Measurements from ENCODE around the gene TBC1D7. TPM values are rescaled to one million over a fixed set of nuclear protein-coding genes. Genes with fewer than 3 reads are reported as not detected.
A peak's percentile ranks its signal among the peaks of the same experiment; 100 is the strongest.

TBC1D7 gene
- total RNA-seq, 4 donors from 2014 or later = 5.5 to 12.5 (median 8.4) TPM

DNA sequence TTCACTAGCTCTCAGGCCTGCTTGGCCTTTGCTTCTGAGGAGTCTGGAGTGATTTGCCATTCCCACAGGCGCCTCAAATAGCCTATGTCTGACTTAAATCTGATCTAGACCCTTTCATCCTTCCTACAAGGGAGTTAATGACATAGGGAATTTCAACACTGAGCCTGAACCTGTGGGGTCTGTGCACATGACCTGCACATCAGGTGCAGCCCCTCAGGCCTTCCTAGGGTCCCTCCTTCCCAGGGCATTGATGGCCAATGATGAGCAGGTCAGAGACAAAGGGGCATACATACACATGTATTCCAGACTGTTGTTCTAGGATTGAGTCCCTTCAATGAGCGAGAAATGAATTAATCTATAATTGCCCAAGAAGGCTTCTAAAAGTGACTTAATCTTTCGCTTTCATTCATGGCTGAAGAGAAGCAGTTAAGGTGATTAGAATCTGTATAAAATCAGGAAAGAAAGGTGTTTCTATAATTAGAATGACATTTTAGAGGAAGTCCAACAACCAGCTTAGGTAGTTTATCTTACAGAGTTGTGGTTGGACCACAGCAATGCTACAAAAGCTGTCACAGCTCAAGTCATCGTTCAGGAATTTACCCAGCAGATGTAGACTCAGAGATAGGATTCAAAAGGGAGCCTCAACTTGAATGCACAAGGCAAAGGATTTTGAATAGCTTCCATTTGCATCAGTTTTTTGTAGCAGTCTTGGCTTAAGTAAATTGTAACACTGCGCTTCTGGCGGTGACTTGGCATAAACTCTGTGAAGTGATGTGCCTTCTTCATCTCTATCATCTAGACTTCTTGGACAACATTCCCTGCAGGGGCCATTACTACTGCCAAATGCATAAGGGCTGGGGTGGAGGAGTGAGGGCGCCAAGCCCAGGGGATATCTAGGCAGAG is 27.0 kb upstream of the TBC1D7 start:
- DNase-seq (ENCODE audit: extremely low spot score) = no peak
- Histone ChIP-seq H3K27ac (replicated peaks in 1 of 4) (peak overlapping the region; percentile 13 to 54 (median 44)), H3K36me3 (peaks cover 0 to 4% (median 0%) of the 10 kb centered on the region in 4 donors), H3K4me3 (no peak overlapping the region), H3K4me1 (peaks cover 21 to 33% (median 24%) of the 10 kb centered on the region in 4 donors), H3K27me3 (no peaks in the 10 kb centered on the region), H3K9me3 (no peaks in the 10 kb centered on the region)
- WGBS = 60% methylated on average over 7 of the region's 7 CpGs
- intact Hi-C loops (cut with DNase I) = no loop called here
- TF ChIP-seq, protein P1, sequence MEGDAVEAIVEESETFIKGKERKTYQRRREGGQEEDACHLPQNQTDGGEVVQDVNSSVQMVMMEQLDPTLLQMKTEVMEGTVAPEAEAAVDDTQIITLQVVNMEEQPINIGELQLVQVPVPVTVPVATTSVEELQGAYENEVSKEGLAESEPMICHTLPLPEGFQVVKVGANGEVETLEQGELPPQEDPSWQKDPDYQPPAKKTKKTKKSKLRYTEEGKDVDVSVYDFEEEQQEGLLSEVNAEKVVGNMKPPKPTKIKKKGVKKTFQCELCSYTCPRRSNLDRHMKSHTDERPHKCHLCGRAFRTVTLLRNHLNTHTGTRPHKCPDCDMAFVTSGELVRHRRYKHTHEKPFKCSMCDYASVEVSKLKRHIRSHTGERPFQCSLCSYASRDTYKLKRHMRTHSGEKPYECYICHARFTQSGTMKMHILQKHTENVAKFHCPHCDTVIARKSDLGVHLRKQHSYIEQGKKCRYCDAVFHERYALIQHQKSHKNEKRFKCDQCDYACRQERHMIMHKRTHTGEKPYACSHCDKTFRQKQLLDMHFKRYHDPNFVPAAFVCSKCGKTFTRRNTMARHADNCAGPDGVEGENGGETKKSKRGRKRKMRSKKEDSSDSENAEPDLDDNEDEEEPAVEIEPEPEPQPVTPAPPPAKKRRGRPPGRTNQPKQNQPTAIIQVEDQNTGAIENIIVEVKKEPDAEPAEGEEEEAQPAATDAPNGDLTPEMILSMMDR (IDR thresholded peaks at IDR 0.05) = no peak
- TF ChIP-seq POLR2A (IDR thresholded peaks at IDR 0.05; ENCODE audit: low read depth) (no peak), POLR2AphosphoS5 (IDR thresholded peaks at IDR 0.05) (no peak), EP300 (IDR thresholded peaks at IDR 0.05) (no peak)

GRCh38 chr6:13354331-13355042 is 26.1 kb upstream of the TBC1D7 start:
- no peaks in the 10 kb centered on the region for H3K9me3 ChIP-seq
- intact Hi-C loops (cut with DNase I) = no loop called here
- no peak overlapping the region for H3K4me3 ChIP-seq
- H3K36me3 ChIP-seq = peaks cover 0 to 4% (median 0%) of the 10 kb centered on the region in 4 donors
- H3K4me1 ChIP-seq = peaks cover 17 to 26% (median 24%) of the 10 kb centered on the region in 4 donors
- DNase-seq (ENCODE audit: extremely low spot score) = no peak
- peak overlapping the region; percentile 13 to 54 (median 44) for H3K27ac ChIP-seq (replicated peaks in 1 of 4)
- no peaks in the 10 kb centered on the region for H3K27me3 ChIP-seq
- TF ChIP-seq POLR2AphosphoS5 (IDR thresholded peaks at IDR 0.05) = no peak
- TF ChIP-seq, protein P1 (IDR thresholded peaks at IDR 0.05) = no peak
- no peak for TF ChIP-seq EP300 (IDR thresholded peaks at IDR 0.05)
- WGBS = 61% methylated on average over 13 of the region's 13 CpGs

GRCh38 chr6:13352165-13352564 is 23.8 kb upstream of the TBC1D7 start:
- Histone ChIP-seq H3K27me3 (no peaks in the 10 kb centered on the region), H3K36me3 (no peaks in the 10 kb centered on the region), H3K4me3 (no peak overlapping the region), H3K4me1 (peaks cover 17 to 26% (median 24%) of the 10 kb centered on the region in 4 donors), H3K27ac (replicated peaks in 1 of 4) (no peak overlapping the region), H3K9me3 (no peaks in the 10 kb centered on the region)
- no peak for DNase-seq (ENCODE audit: extremely low spot score)
- 95% methylated on average over 9 of the region's 9 CpGs for WGBS
- no peak for TF ChIP-seq POLR2A (IDR thresholded peaks at IDR 0.05; ENCODE audit: low read depth)
- no peak for TF ChIP-seq EP300 (IDR thresholded peaks at IDR 0.05)
- no peak for TF ChIP-seq POLR2AphosphoS5 (IDR thresholded peaks at IDR 0.05)
- TF ChIP-seq, protein P1 (IDR thresholded peaks at IDR 0.05) = no peak
- intact Hi-C loops (cut with DNase I) = no loop called here

GRCh38 chr6:13351271-13351670 is 22.9 kb upstream of the TBC1D7 start:
- intact Hi-C loops (cut with DNase I) = no loop called here
- 75% methylated on average over 12 of the region's 12 CpGs for WGBS
- Histone ChIP-seq H3K4me3 (no peak overlapping the region), H3K9me3 (no peaks in the 10 kb centered on the region), H3K4me1 (peaks cover 17 to 24% (median 23%) of the 10 kb centered on the region in 4 donors), H3K27ac (replicated peaks in 1 of 4) (no peak overlapping the region), H3K27me3 (no peaks in the 10 kb centered on the region), H3K36me3 (no peaks in the 10 kb centered on the region)
- no peak for DNase-seq (ENCODE audit: extremely low spot score)
- no peak for TF ChIP-seq POLR2AphosphoS5 (IDR thresholded peaks at IDR 0.05)
- no peak for TF ChIP-seq POLR2A (IDR thresholded peaks at IDR 0.05; ENCODE audit: low read depth)
- TF ChIP-seq EP300 (IDR thresholded peaks at IDR 0.05) = no peak
- TF ChIP-seq, protein P1 (IDR thresholded peaks at IDR 0.05) = no peak

Measured in esophagus muscularis mucosa (tissue), 4 donors.